Caki2 (cell line): Measurements from ENCODE around the gene FBLIM1. TPM values are rescaled to one million over a fixed set of nuclear protein-coding genes. Genes with fewer than 3 reads are reported as not detected.

Experiments
- DNase-seq: peaks from one replicate; pipeline ENCODE4 v3.0.0-alpha.2; 2015; ENCODE audit warnings: low read depth
- in situ Hi-C: cut with HindIII; loops from 2 replicates; pipeline ENCODE4 v1.10.0; 2016; ENCODE audit warnings: low sequenced_read_pairs, low pct_unique_long_range_greater_than_20kb, mixed read lengths
- total RNA-seq: library from RNA; depleted of rRNA; stranded (reverse); fragments of >200 nt; shearing (Covaris generic); gene quantifications from 2 replicates; pipeline ENCODE4 v1.2.3, GENCODE V29; 2014; ENCODE audit warnings: low replicate concordance; rRNA removed

Gene FBLIM1
- total RNA-seq, 1 experiment from 2014 or later, result 9.3 TPM

- DNase-seq, result no peak
- in situ Hi-C loops, result no loop called here
These were observed 71.7 kb downstream of the FBLIM1 start for GRCh38 chr1:15830258-15830657.

- peak; percentile 89 for DNase-seq
- in situ Hi-C loops, result no loop called here
These were observed 74.6 kb downstream of the FBLIM1 start for GRCh38 chr1:15833069-15833679.

- in situ Hi-C loops, result no loop called here
- no peak for DNase-seq
These were observed 75.3 kb downstream of the FBLIM1 start for GRCh38 chr1:15833842-15834405.

- in situ Hi-C loops, result no loop called here
- peak; percentile 91 for DNase-seq
These were observed 76.0 kb downstream of the FBLIM1 start for GRCh38 chr1:15834406-15835204.

GRCh38 chr1:15835205-15835740 lies 76.7 kb downstream of the FBLIM1 start:
- no peak for DNase-seq
- in situ Hi-C loops, result no loop called here

GRCh38 chr1:15835741-15836510 lies 77.3 kb downstream of the FBLIM1 start:
- peak; percentile 99 for DNase-seq
- in situ Hi-C loops, result no loop called here

Other genes starting within 250 kb of the FBLIM1 start
- 31.0 and 36.5 TPM in 2 replicates for gene CASP9, start 234.6 kb upstream of the FBLIM1 start, total RNA-seq
- 4.5 and 6.8 TPM in 2 replicates for gene DNAJC16, start 231.9 kb upstream of the FBLIM1 start, total RNA-seq
- gene AGMAT, start 173.7 kb upstream of the FBLIM1 start, total RNA-seq, result 0.09 and 0.10 TPM in 2 replicates
- gene DDI2, start 141.3 kb upstream of the FBLIM1 start, total RNA-seq, result 0.98 and 4.3 TPM in 2 replicates
- 39.8 and 53.5 TPM in 2 replicates for gene PLEKHM2, start 74.5 kb upstream of the FBLIM1 start, total RNA-seq
- 0.07 and 1.0 TPM in 2 replicates for gene SLC25A34, start 22.5 kb upstream of the FBLIM1 start, total RNA-seq
- gene TMEM82, start 16.3 kb upstream of the FBLIM1 start, total RNA-seq, result not detected in 2 replicates
- gene UQCRHL, start 48.9 kb downstream of the FBLIM1 start, total RNA-seq, result 4.0 and 5.1 TPM in 2 replicates
- 6.9 and 9.3 TPM in 2 replicates for gene SPEN, start 88.9 kb downstream of the FBLIM1 start, total RNA-seq
- 20.5 and 26.5 TPM in 2 replicates for gene ZBTB17, start 217.3 kb downstream of the FBLIM1 start, total RNA-seq
- gene SRARP, start 245.4 kb downstream of the FBLIM1 start, total RNA-seq, result not detected in 2 replicates